Activated effector memory CD4-positive, alpha-beta T cell treated with Interleukin-2 at 50 U/mL for 16 hours (primary cell): Measurements from ENCODE around the gene TEX2.
"Not testable (repeated sequence)": the region's sequence is repeated elsewhere in the genome, so short reads cannot be mapped to it uniquely, and the experiment has no call there.

Experiments
- DNase-seq: peaks from one replicate; pipeline ENCODE4 v3.0.0-alpha.2; 2020

TEX2 gene

GRCh38 chr17:64134216-64134970 is 128.7 kb downstream of the TEX2 start:
- DNase-seq, result no peak

- no peak for DNase-seq
Observed at GRCh38 chr17:64133546-64134215, 129.4 kb downstream of the TEX2 start.

DNA sequence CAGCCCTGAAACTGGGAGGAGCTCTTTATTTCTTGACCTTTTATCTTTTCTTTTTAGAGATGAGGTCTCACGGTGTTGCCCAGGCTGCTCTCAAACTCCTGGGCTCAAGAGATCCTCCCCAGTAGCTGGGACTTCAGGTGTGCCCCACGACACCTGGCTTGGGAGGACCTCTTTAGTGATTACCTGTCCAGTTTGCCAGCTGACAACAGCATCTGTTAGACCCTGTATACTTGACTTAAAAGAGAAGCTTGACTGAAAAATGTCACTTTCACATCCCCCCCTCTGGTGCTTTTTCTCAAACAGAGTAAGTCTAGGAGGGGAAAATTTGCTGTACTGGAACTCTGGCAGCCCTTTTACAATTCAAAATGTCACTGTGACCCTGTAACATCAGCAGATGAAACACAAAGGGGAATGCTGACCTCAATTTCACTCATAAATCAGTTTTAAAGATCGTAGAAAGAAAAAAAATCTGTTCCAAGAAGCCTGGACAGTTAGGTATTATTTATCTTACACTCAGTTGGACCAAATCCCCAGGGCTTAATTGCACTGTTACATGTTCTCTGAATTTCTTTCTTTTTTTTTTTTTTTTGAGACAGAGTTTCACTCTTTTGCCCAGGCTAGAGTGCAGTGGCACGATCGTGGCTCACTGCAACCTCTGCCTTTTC is 131.3 kb downstream of the TEX2 start:
- DNase-seq, result no peak

- DNase-seq, result no peak
Observed at GRCh38 chr17:64130559-64131001, 132.5 kb downstream of the TEX2 start.

- peak; percentile 83 for DNase-seq
Observed at GRCh38 chr17:64129765-64130558, 133.1 kb downstream of the TEX2 start, which contains the start of gene ERN1. Gene ERN1, minus strand, starts transcription at chr17:64130144. Its CDS starts 115 bp downstream, at chr17:64130029.

GRCh38 chr17:64129515-64129764 is 133.6 kb downstream of the TEX2 start:
- DNase-seq, result no peak

- DNase-seq, result no peak
Observed at GRCh38 chr17:64128787-64129514, 134.1 kb downstream of the TEX2 start.

- no peak for DNase-seq
Observed at GRCh38 chr17:64126918-64127317, 136.1 kb downstream of the TEX2 start.

DNA sequence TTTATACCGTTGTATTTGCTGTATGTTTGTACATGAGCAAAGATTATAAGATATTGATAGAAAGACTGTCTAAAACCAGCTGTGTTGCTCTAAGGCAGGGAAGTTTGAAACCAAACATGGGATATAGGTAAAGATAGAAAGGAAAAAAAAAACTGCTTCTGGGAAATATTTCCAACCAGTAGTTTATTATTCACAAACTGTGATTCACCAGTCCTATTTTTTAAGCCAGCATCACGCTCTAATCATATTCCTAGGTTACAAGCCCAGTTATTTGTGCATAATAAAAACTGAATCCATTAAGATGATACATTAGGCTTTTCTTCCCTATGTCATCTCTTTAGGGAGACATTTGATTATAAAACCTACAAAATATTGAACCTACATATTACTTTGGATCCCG is 137.1 kb downstream of the TEX2 start:
- no peak for DNase-seq

DNA sequence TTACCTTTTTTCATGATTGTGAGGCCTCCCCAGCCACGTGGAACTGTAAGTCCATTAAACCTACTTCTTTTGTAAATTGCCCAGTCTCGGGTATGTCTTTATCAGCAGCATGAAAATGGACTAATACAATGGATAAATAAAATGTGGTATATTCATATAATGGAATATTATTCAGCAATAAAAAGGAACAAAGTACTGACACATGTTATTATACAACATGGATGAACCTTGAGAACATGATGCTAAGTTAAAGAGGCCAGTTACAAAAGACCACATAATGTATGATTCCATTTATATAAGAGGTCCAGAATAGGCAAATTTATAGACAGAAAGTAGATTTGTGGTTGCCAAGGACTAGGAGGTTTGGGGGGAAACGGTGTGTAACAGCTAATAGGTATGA is 138.5 kb downstream of the TEX2 start:
- no peak for DNase-seq

- no peak for DNase-seq
Observed at GRCh38 chr17:64123114-64123513, 139.9 kb downstream of the TEX2 start.

DNA sequence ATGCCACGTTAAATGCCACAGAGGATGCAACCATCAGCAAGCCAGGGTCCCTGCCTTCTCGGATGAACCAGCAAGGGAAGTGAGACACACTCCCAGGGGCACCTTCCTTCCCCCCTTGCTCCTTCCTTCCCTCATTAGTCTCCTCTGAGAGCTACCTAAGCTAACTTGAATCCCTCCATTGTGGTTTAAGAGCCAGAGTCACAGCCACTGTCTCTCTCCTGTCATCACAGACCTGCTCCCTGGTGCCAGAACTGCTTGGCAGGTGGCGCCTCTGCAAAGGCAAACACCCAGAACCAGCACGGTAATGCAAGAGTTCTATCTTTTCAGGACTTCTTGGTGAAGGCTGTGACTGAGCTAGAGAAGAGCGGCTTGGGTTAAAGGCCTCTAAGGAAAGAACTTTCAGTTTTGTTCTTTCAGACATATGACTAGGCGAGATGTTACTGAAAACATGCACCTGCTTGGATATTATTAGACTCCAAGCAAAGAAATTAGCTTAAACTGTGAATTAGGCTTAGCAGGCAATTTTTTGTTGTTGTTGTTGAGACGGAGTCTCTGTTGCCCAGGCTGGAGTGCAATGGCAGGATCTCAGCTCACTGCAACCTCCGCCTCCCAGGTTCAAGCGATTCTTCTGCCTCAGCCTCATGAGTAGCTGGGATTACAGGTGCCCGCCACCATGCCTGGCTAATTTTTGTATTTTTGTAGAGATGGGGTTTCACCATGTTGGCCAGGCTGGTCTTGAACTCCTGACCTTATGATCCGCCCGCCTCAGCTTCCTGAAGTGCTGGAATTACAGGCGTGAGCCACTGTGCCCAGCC is 141.9 kb downstream of the TEX2 start:
- DNase-seq, result not testable (repeated sequence)

DNA sequence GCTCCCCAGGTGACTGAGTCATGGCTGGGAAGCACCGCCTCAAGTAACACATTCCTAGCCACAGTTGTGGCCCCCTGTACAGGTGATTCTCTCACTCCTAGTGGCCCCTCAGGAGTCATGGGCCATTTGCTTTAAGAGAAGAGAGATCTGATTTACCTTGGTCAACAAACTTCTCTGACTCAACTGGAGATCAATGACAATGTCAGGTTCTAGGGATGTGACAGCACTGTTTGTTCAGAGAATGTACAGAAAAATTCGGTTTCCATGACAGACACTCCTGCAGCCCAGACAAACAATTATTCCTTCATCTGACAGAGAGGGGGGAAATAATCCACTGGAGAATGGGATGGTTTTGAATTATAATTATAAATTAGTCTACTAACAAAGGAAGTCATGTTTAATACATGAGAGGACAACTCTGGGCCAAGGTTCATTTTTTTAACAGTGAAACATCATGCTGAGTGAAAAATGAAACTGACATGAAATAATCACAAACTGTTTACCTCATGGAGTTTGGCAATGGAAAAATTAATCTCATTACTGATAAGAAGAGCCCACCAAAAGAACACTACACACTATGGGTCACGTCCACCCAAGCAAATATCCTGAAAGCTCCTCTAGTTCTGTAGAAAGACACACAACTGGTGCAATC is 142.8 kb downstream of the TEX2 start:
- DNase-seq, result no peak

GRCh38 chr17:64117981-64118979 is 144.8 kb downstream of the TEX2 start:
- no peak for DNase-seq

GRCh38 chr17:64115822-64116534 is 147.1 kb downstream of the TEX2 start:
- no peak for DNase-seq

DNA sequence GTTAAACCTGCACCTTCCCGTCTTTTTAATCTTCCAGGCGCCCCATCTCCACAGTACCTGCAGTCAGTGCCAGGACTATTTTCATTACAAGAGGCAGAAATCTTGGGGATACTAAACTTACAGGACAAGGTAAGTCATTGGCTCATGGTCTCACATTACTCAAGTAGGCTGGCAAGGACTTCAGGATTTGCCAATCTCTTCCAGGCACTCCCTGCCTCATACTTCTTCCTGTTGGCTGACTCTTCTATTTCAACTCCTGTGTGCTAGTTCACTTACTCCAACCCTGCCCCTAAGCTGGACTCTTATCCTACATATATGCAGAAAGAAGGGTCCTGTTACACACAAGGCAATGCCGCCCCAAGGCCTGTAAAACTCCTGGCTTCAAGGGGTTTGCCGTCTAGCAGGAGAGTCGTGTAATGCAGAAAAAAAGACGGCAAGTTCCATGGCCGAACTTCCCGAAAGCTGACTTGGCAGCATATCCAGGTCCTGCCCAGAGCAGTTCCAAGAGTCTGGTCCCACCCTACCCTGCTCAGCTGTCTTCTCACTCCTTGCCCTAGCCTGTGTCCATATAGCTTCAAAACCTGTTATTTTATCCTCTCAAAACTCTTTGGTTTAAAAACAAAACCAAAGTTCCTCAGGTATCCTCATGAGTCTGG is 147.9 kb downstream of the TEX2 start:
- no peak for DNase-seq

DNA sequence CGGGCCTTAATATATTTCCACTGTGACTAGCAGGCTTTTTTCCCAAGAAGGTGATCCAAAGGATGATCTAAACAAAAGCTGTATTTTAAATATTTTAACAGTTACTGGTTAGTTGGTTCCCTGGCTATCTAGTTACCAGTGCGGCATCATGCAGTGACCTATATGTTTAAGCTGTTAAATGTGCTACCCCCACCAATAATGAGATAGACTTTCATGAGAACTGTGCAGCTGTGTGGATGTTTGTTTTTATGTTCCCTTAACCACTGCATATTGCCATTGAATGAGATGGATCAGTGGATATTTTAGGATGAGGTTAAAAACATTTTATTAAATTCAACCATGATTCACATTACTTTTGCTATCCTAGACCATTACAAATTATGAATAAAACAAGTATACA is 150.1 kb downstream of the TEX2 start:
- no peak for DNase-seq

DNA sequence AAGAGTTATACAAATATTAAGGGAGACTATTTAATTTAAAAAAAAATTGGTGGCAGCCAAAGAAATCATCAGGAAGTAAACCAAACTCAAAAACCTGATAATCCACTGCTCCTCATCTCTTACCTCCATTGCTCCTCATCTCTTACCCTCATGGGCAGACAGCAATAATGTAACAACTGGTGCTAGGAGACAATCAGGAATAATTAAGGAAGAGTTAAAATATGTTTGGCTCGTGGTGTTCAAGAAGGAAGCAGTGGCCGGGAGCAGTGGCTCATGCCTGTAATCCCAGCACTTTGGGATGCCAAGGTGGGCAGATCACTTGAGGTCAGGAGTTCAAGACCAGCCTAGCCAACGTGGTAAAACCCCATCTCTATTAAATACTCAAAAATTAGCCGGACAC is 151.2 kb downstream of the TEX2 start:
- DNase-seq, result no peak
